Measurements from ENCODE around the gene IFNLR1.
"Not testable (repeated sequence)": the region's sequence is repeated elsewhere in the genome, so short reads cannot be mapped to it uniquely, and the experiment has no call there.

The IFNLR1 gene

DNA sequence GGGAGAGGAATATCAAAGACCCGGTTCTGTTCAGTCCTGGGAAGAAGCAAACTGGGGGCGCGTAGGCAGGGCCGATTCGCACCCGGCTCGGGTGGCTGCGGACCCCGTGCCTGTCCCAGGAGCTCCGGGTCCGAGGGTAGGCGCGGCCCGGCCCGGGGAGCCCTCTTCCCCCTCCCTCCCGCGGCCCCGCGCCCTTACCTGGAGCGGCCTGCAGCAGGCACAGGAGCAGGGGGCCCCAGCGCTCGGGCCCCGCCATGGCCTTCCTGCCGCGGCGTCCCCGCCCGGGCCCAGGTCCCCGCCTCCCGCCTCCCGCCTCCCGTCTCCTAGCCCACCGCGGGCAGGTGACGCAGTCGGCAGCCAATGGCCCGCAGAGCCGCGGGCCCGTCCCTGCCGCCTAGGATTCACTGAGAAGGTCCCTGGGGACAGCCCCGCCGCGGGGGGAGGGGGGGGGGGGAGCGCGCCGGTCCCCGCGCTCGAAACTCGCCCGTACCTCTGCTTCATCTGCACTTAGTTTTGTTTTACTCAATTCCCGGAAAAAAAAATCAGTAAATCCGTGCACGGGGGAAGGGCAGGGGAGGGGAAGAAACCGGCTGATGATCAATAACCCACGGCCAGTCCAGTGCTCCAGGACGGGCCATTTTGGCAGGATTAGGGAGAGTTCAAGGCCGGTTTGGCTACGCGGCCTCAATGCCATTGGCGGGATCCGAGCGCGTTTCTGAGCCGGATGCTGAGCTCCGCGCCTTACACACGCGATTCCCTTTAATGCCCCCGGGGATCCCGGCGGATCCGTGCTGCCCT lies at the start of gene IFNLR1:
IFNLR1 (minus strand) TSS at position 297 of the 798 bp plus-strand sequence; CDS start at position 256, 41 bp downstream.
- peak; percentile 79 for DNase-seq

DNA sequence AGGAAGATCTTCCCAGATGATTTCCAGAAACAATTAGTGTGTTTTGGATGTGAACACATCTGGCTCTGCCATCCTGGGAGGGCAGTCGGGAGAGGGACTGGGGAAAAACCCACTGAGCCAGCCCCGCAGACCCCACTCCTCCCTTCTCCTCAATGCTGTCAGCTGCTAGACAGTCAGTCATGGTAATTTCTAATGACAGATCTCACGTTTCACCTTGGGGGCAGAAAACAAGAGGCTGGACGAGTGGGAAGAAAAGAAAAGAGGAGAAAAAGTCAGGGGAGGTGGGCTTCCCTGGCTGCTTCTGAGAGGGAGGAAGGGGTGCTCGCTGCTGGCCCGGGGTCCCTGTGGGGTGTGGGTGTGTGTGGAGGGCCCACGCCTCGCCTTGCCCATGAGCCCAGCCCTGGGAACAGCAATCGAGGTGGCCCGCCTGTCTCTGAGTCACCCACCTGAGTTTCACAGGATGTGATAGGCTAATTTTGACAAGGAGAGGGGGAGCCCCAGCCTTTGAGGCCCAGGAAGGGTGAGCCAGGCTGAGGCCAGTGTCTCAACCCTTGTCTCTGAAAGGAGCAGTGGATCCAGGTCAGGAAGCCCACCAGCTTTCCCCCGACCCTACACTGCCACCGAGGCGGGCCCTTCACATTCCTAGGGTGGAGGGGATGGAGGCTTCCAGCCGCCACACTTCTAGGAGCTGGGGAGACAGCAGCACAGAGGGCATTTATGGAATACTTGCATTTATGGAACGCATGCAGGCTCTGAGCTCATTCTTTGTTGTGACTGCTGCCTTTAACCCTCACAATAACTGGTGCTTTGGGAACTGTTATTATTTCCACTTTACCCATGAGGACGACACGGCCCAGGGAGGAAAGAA lies 49.1 kb upstream of the IFNLR1 start:
- DNase-seq = no peak

DNA sequence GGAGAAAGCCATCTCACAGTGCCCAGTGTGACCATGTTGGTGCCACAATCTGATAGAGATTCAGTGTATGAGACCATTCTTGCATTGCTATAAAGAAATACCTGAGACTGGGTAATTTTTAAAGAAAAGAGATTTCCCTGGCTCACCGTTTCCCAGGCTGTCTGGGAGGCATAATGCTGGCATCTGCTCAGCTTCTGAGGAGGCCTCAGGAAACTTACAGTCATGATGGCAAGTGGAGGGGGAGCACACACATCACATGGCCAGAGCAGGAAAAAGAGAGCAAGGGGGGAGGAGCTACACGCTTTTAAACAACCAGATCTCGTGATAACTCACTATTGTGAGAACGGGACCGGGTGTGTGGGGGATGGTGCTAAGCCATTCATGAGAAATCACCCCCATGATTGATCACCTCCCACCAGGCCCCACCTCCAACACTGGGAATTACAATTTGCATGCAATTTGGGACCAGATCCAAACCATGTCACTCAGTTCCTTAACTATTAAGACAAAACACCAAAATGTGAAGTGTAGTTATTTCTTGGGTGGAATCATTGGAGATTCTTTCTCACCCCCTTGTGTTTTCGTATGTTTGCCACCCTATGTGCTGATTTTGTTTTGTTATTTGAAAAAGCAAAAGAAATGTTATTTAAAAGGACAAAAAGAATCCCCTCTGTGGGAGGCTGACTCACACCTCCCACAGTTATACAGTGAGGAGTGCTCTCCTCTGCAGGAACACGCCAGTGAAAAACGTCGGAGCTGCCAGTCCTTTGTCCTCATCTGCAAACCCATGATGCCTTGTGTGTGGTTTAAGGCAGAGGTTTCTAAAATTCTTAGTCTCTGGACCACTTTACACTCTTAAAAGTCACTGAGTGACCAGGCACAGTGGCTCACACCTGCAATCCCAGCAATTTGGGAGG lies 46.9 kb upstream of the IFNLR1 start:
- no peak for DNase-seq

DNA sequence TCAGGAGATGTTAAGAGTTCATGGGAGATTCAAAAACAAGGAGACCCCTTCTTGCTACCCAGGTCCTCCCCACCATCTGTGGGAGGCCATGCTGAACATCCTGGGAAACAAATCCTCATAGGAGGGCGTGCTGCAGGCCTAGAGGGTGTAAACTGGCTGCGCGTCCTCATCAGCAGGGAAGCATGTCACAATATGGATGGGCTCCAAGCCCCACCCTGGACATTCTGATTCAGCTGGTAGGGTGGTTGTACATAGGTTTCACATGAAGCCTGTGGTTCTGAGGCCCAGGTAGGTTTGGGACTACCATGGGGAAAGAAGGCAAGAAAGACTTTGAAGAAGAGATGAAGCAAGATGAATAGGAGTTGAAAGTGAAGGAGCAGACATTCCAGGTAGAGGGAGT lies 44.6 kb upstream of the IFNLR1 start:
- DNase-seq = no peak

DNA sequence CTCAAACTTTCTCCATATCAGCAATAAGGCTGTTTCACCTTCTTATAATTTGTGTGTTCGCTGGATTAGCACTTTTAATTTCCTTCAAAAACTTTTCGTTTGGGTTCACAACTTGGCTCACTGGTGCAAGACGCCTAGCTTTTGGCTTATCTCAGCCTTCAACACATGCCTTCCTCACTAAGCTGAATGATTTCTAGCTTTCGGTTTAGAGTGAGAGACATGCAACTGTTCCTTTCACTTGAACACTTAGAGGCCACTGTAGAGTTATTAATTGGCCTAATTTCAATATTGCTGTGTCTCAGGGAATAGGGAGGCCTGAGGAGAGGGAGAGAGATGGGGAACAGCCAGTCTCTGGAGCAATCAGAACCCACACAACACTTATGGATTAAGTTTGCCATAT lies 41.2 kb upstream of the IFNLR1 start:
- no peak for DNase-seq

DNA sequence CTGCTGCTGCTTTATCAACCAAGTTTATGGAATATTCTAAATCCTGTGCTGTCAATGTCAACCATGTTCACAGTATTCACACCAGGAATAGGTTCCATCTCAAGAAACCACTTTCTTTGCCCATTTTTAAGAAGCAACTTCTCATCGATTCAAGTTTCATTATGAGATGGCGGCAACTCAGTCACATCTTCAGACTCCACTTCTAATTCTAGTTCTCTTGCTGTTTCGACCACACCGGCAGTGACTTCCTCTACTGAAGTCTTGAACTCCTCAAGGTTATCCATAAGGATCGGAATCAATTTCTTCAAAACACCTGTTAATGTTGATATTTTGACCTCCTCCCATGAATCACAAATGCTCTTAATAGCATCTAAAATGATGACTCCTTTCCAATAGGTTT lies 39.7 kb upstream of the IFNLR1 start:
- DNase-seq = no peak

DNA sequence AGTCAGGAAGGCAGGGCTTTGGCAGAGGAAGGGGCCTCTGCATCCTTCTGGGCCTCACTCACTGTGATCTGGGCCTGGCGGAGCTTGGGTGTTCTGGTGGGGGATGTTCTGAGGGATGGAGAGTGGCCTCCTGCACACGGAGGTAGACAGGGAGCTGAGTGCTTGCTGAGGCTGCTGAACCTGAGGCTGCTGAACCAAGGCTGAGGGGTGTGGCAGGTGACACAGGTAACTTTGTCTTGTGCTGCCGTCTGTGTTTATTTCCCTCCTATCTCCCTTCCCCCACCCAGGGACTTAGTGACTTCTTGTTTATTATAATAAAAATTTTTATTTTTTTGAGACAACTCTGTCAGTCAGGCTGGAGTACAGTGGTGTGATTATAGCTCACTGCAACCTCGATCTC lies 37.7 kb upstream of the IFNLR1 start:
- DNase-seq = no peak

DNA sequence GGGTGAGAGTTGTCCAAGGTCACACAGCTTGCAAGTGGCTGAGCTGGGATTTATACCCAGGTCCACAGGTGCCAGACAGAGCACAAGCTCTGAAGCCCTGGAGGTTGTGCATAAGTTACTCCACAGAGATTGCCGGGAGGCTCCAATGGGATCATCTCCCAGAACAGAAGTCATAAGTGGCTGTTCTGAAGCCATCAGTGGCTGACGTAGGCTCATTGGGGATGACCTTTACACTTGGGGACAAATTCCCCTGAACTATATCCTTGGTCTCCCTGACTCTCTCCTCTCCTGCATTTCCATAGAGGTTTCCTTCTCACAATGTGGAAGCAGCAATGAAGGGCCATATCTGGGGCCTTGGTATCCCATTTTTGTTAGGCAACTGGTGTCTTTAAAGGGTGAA lies 37.0 kb upstream of the IFNLR1 start:
- no peak for DNase-seq

DNA sequence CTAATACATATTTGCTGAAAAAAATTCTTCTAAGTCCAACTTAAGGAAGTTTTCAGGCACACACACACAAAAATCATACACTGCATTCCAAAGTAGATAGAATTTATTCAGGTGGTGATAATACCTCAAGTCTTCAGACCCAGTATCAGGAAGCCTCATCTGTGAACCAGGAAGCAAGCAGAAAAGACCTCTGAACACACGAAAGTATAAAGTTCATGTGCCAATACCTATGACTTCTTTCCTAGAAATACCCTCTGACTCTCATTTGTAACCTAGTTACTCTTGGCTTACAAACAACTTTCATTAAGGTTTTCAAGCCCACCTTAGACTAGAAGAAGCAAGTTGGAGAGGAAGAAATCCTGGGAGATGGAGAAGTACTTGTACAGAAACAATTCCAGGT lies 35.7 kb upstream of the IFNLR1 start:
- DNase-seq = no peak

DNA sequence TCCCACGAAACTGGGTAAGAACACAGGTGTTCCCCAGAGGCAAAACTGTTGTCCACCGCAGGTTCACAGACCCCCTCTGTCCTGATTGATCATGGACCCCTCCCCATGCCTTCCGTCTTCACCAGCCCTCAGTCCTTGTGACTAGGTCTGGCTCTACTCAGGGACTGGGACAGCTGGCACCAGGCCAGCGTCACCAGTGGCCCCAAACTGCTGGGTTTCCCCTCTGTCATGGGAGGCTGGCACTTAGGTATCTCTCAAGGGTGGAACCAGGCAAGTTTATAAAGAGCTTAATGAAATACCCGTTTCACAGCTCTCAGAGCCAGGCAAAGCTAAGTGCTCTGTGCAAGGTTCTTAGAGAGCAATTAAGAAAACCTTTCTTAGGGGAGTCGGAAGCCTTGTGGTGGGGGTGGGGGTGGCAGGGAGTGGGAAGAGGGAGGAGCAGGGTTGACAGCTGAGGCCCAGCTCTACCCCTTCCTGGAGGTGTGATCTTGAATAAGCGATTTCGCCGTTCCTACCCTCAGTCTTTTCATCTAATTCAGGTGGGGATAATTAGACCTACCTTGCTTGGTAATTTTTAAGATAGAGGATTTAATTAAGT lies 35.0 kb upstream of the IFNLR1 start:
- no peak for DNase-seq

DNA sequence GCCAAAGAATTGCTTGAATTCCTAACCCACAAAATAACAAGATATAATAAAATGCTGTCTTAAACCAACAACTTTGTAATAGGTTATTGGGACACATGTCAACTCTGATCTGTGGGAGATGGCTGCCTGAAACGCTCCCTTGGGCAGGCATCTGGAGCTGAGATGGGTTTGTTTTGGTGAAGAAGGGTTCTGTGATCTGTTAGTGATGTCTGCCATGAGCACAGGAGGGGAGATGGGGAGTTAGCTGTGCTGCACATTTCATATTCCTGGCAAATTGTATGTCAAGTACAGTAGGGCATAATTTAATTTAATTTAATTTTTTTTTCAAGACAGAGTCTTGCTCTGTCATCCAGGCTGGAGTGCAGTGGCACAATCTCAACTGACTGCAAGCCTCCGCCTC lies 34.2 kb upstream of the IFNLR1 start:
- DNase-seq = no peak

DNA sequence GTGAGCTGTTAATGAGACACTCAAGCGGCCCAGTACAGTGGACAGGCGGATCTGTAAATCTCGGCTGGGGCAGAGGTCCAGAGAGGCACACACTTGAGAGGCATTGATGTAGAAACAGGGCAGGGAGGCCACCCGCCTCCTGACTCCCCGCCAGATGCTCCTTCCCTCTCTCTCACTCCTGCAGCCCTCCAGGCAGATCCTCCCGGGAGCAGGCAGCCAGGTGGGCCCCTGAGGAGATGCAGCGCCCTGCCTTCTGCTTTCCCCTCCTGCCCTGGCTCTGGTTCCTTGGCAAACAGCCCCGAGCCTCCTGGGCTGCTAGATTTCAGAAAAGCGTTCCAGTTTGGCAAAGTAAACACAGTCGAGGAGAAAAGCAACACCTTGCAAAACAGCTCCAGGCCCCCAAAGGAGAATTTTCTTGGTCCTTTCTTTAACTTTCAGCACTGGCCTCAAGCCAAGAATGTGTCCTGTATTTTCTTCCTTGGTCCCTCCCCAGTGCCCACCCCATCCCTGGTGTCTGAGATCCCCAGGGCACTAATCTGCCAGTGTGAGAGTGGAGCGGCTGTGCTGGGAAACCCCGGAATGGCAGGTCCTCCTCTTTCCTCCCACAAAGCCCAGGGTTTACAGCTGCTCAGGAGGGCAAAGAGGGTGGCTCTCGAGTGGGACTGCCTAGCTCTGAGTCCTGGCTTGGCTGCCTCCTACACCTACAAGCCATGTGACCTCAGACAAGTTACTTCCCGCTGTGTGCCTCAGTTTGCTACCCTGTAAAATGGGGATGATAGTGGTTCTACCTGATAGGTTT lies 29.4 kb upstream of the IFNLR1 start:
- DNase-seq = no peak

DNA sequence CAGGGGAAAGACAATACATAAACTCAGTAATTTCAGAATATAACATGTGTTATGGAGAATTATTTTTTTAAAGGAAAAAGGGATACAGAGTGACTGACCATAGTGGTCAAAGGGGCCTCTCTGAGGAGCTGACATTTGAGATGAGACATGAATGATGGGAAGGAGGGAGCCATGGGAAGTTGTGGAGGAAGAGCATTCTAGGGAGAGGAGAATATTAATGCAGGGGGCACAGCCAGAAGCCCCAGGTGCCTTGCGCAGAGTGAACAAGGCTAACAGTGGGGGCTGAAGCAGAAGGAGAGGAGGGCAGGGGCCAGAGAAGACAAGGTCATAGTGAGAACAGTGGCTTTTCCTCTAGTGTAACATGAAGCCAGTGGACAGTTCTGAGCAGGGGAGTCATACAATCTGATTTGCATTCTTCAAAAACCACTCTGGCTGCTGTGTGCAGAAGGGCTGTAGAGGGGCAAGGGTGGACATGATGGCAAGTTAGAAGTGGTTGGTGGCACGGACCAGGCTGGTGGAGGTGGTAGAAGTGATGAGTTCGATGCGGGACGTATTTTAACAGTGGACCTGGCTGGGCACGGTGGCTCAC lies 28.2 kb upstream of the IFNLR1 start:
- DNase-seq = no peak

DNA sequence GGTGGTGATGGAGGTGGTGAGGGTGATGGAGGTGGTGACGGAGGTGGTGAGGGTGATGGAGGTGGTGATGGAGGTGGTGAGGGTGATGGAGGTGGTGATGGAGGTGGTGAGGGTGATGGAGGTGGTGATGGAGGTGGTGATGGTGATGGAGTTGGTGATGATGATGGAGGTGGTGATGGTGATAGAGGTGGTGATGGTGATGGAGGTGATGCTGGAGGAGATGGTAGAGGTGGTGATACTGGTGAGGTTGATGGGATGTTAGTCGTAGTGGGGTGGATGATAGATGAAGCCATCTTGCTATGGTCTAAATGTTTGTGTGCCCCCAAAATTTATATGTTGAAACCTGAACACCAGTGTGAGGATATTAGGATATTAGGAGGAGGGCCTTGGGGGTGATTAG lies 25.3 kb upstream of the IFNLR1 start:
- no peak for DNase-seq

DNA sequence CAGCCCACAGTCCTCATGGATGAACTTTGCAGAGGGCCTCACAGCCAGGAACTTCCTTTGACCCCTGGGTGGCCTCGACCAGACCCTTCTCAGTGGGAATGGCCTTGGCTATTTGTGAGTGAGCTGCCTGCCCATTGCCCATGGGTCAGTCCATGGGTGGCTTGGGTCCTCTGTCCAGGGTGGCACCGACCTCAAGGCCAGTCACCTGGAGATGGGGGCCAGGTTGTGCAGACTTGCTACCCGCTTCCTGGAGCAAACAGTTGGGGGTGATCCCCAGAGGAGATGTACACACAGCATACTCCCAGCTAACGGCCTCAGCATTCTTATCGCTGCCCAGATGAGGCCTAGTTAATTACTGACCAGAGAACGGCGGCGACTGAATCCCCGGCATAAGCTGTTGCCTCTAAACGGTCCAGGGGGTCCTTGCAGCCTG lies 23.1 kb upstream of the IFNLR1 start:
- no peak for DNase-seq

DNA sequence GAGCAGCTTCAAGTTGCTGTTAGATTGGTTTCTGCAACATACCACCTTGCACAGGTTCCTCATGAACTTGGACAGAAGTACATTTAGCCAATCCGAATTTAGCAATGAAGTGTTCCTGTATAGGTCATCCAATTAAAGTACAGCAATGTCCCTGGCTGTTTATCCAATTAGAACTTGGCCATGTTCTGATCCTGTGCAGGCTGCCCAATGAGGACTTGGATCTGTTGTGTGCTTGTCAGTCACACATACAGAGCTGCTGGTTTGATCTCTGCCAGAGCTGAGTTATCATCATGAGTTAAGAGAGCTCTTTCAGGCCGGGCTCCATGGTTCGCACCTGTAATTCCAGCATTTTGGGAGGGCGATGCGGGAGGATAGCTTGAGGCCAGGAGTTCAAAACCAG lies 22.0 kb upstream of the IFNLR1 start:
- no peak for DNase-seq

DNA sequence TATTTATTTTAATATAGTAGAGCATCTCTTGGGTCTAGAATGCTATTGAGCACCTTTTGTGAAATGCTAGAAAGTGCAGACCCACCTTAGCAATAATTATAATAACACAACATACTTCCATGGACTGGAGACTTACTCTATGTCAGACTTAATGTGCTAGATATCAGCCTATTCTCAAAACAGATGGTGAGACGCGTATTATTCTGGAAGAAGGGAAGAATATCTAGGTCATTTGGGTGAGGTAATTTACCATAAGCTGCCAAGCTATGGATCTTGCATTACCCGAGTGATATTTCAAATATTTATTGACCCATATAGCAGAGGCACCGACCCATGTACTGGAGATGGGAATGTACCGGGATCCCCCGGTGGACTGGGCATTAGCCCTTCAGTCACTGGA lies 20.6 kb upstream of the IFNLR1 start:
- no peak for DNase-seq

DNA sequence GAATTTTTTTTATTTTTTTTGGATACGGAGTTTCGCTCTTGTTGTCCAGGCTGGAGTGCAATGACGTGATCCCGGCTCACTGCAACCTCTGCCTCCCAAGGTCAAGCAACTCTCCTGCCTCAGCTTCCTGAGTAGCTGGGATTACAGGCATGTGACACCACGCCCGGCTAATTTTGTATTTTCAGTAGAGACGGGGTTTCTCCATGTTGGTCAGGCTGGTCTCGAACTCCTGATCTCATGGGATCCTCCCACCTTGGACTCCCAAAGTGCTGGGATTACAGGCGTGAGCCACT lies 20.3 kb upstream of the IFNLR1 start:
- not testable (repeated sequence) for DNase-seq

DNA sequence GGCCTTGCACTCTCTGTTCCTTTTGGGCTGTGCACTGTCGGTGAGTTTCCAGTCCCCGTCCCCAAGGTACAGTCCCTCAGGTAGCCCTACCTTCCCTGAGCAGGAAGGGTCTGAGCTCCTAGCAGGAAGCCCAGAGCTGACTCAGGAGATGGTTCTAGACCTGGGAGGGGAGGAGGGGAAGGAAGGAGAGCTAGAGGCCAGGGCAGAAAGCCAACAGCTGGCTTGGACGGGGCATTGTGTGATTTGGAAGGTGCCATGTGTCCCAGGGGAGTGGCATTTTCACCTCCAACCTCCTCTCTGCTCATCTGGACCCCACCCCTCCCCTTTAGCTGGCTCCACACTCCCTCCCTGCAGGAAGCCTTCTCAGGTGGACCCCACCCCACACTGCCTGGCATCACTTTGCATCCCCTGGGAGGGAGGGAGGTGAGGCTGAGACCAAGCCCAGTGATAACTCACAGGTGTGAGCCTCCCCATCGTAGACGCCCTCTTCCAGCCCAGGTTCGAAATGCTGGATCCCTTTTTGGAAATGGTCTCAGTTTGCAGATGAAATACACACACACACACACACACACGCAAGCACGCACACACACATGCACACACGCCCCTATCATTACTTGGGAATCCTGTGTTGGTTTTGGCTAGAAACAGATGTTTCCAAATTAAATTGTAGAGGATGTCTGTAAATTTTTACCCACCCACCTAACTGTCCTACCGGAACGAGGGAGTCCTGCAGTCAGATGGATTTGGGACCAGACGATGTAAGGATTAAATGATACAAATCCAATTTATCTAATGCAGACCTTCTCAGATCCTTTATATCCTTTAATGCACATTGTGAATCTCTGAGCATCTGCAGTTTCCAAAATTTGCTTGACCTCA lies 19.7 kb upstream of the IFNLR1 start:
- DNase-seq = no peak

DNA sequence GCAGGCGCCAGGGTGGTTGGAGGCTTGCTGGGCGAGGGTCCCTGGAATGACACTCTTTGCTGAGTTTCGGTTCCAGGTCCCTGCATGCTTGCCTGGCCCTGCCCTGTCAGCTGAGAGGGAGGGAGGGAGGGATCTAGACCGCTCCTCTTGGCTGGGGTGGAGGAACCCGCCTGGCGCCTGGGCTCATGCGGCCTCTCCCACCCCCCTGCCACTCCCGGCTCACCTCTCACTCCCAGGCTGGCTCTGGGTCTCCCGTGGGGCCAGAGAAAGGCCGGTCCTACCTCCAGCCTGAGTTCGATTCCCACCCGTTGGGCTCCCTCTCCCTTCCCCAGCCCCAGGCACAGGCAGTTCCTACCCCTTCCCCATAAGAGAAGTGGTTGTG lies 19.0 kb upstream of the IFNLR1 start:
- no peak for DNase-seq
